H1 (cell line): Measurements from ENCODE around the gene MUC7. TPM values are rescaled to one million over a fixed set of nuclear protein-coding genes. Genes with fewer than 3 reads are reported as not detected.
"Not testable (repeated sequence)": the region's sequence is repeated elsewhere in the genome, so short reads cannot be mapped to it uniquely, and the experiment has no call there.

Experiments used
- CTCF ChIA-PET: fragments of 300-600 bp; sonication (Branson Sonifier 250); formaldehyde crosslinking; loops from one replicate; lab custom pipeline; 2021; ENCODE audit not compliant: partially characterized antibody; lab: Charles Lee
- POLR2A ChIA-PET: fragments of 300-600 bp; sonication (Branson Sonifier 250); formaldehyde crosslinking; loops from one replicate; lab custom pipeline; 2021; ENCODE audit warnings: inconsistent platforms; ENCODE audit not compliant: partially characterized antibody; lab: Charles Lee
- DNase-seq, 2 experiments: peaks; one replicate each; pipeline versions ENCODE4 v3.0.0 to v3.0.0-alpha.2; 2010 to 2022; ENCODE audit warnings: low spot score in 2 of 2, low read depth in 1 of 2, mixed read lengths in 1 of 2
- FAIRE-seq: peaks from 2 replicates; lab custom pipeline; 2011; peaks lifted over from hg19 to GRCh38; lab: Jason Lieb, UNC
- H2AFZ ChIP-seq: 2 replicates; pipeline ENCODE4 v1.8.1; 2012; ENCODE audit warnings: low read length, inconsistent platforms
- H2AK5ac ChIP-seq: 2 replicates; pipeline ENCODE4 v1.6.1; 2013; ENCODE audit warnings: low read depth, low read length
- H2BK120ac ChIP-seq: replicated peaks from 2 replicates; pipeline ENCODE3; 2013; ENCODE audit warnings: low read depth, low read length, inconsistent platforms
- H2BK12ac ChIP-seq: 2 replicates; pipeline ENCODE4 v1.6.1; 2013; ENCODE audit warnings: low read depth, low read length
- H2BK15ac ChIP-seq: 2 replicates; pipeline ENCODE4 v1.6.1; 2013; ENCODE audit warnings: low read length
- H2BK20ac ChIP-seq: 2 replicates; pipeline ENCODE4 v1.6.1; 2013; ENCODE audit warnings: low read length
- H2BK5ac ChIP-seq: 2 replicates; pipeline ENCODE4 v1.6.1; 2013; ENCODE audit warnings: low read depth, low read length
- H3K14ac ChIP-seq: 2 replicates; pipeline ENCODE4 v1.6.1; 2013; ENCODE audit warnings: inconsistent platforms; ENCODE audit not compliant: insufficient read length
- H3K18ac ChIP-seq: 2 replicates; pipeline ENCODE4 v1.6.1; 2013; ENCODE audit warnings: low read length; ENCODE audit errors: extremely low read depth
- H3K23ac ChIP-seq: 2 replicates; pipeline ENCODE4 v1.6.1; 2013; ENCODE audit warnings: inconsistent platforms; ENCODE audit not compliant: insufficient read length
- H3K23me2 ChIP-seq: 2 replicates; pipeline ENCODE4 v1.6.1; 2013; ENCODE audit warnings: low read depth, low read length
- H3K27ac ChIP-seq: 2 replicates; pipeline ENCODE4 v1.6.1; 2011; ENCODE audit warnings: low read depth, low read length, inconsistent platforms
- H3K27me3 ChIP-seq, 4 experiments: replicated peaks in 1 of 4; 1 replicate in 1 of 4; 2 replicates in 3 of 4; pipeline versions ENCODE4 v1.6.1 to v1.8.1; 2011 to 2013; ENCODE audit warnings: low read length in 3 of 4, mild to moderate bottlenecking in 3 of 4, inconsistent platforms in 2 of 4, mixed read lengths in 2 of 4, moderate library complexity in 1 of 4; ENCODE audit not compliant: control insufficient read depth in 3 of 4, insufficient read depth in 3 of 4; ENCODE audit errors: extremely low read depth in 1 of 4
- H3K36me3 ChIP-seq, 4 experiments: 2 replicates each; pipeline versions ENCODE4 v1.6.1 to v1.8.1; 2011 to 2013; ENCODE audit warnings: mild to moderate bottlenecking in 4 of 4, low read length in 3 of 4, moderate library complexity in 2 of 4, control low read depth in 1 of 4, inconsistent platforms in 1 of 4; ENCODE audit not compliant: insufficient read depth in 4 of 4, control insufficient read depth in 2 of 4
- H3K4ac ChIP-seq: replicated peaks from 2 replicates; pipeline ENCODE3; 2013; ENCODE audit warnings: low read length, low read depth, mixed read lengths, inconsistent platforms; ENCODE audit not compliant: insufficient read length
- H3K4me1 ChIP-seq, 4 experiments: replicated peaks in 1 of 4; 1 replicate in 1 of 4; 2 replicates in 3 of 4; pipeline versions ENCODE4 v1.6.1 to v1.8.1; 2011 to 2013; ENCODE audit warnings: low read length in 3 of 4, inconsistent platforms in 2 of 4, mixed read lengths in 1 of 4; ENCODE audit not compliant: insufficient read depth in 4 of 4, control insufficient read depth in 3 of 4
- H3K4me2 ChIP-seq, 2 experiments: 2 replicates each; pipeline versions ENCODE4 v1.6.1 to v1.8.1; 2011 to 2013; ENCODE audit warnings: low read depth in 2 of 2, low read length in 2 of 2, control low read depth in 1 of 2, inconsistent platforms in 1 of 2, mild to moderate bottlenecking in 1 of 2; ENCODE audit not compliant: insufficient read depth in 1 of 2
- H3K4me3 ChIP-seq, 4 experiments: fragments of 200-600, 300-600 bp in 1 of 4; sonication (generic), shearing (Covaris generic), sonication (Bioruptor Twin) in 1 of 4; 2 replicates each; pipeline versions ENCODE4 v1.5.1 to v1.8.1; 2011 to 2016; ENCODE audit warnings: low read length in 4 of 4, low read depth in 3 of 4, control low read depth in 2 of 4, inconsistent platforms in 2 of 4, mild to moderate bottlenecking in 2 of 4, mixed read lengths in 1 of 4, moderate library complexity in 1 of 4; ENCODE audit not compliant: insufficient read depth in 2 of 4; ENCODE audit errors: extremely low read depth in 1 of 4
- H3K56ac ChIP-seq: replicated peaks from 2 replicates; pipeline ENCODE3; 2013; ENCODE audit warnings: low read depth, mild to moderate bottlenecking, mixed read lengths, low read length, inconsistent platforms; ENCODE audit not compliant: insufficient read length
- H3K79me1 ChIP-seq: 2 replicates; pipeline ENCODE4 v1.6.1; 2013; ENCODE audit warnings: low read depth, low read length, control low read depth
- H3K79me2 ChIP-seq, 2 experiments: 2 replicates each; pipeline versions ENCODE4 v1.6.1 to v1.8.1; 2012 to 2013; ENCODE audit warnings: low read length in 2 of 2, mild to moderate bottlenecking in 2 of 2, inconsistent platforms in 1 of 2; ENCODE audit not compliant: insufficient read depth in 2 of 2, control insufficient read depth in 1 of 2
- H3K9ac ChIP-seq, 4 experiments: replicated peaks in 1 of 4; 1 replicate in 1 of 4; 2 replicates in 3 of 4; pipeline versions ENCODE4 v1.6.1 to v1.8.1; 2011 to 2013; ENCODE audit warnings: low read depth in 3 of 4, low read length in 3 of 4, control low read depth in 2 of 4, mild to moderate bottlenecking in 2 of 4, moderate library complexity in 2 of 4, inconsistent platforms in 1 of 4; ENCODE audit errors: extremely low read depth in 1 of 4
- H3K9me3 ChIP-seq, 2 experiments: 2 replicates each; pipeline versions ENCODE4 v1.6.1 to v1.8.1; 2012 to 2013; ENCODE audit warnings: mild to moderate bottlenecking in 2 of 2, moderate library complexity in 2 of 2, control low read depth in 1 of 2, inconsistent platforms in 1 of 2, low read depth in 1 of 2, low read length in 1 of 2, mixed read lengths in 1 of 2; ENCODE audit not compliant: insufficient read depth in 2 of 2
- H4K20me1 ChIP-seq, 2 experiments: replicated peaks in 1 of 2; 2 replicates each; pipeline versions ENCODE3 to v1.8.1; 2011 to 2013; ENCODE audit warnings: inconsistent platforms in 2 of 2, low read length in 2 of 2, mild to moderate bottlenecking in 1 of 2; ENCODE audit not compliant: insufficient read depth in 2 of 2, control insufficient read depth in 1 of 2
- H4K5ac ChIP-seq: 2 replicates; pipeline ENCODE4 v1.6.1; 2013; ENCODE audit warnings: low read length, low read depth, mixed read lengths, inconsistent platforms; ENCODE audit not compliant: insufficient read length
- H4K8ac ChIP-seq: 2 replicates; pipeline ENCODE4 v1.8.0; 2013; ENCODE audit warnings: mild to moderate bottlenecking, moderate library complexity, low read length, inconsistent platforms; ENCODE audit not compliant: insufficient read depth; ENCODE audit errors: extremely low read depth
- H4K91ac ChIP-seq: replicated peaks from 2 replicates; pipeline ENCODE3; 2013; ENCODE audit warnings: low read length, mixed read lengths, inconsistent platforms; ENCODE audit not compliant: insufficient read length
- WGBS, 2 experiments: shearing (Covaris generic) in 1 of 2; methylation state at CpG; one replicate each; pipeline versions ENCODE4 v1.1.6 to v1.1.7; 2013 to 2015; ENCODE audit warnings: low lambda C conversion rate in 2 of 2, mixed read lengths in 2 of 2, inconsistent platforms in 1 of 2, low coverage in 1 of 2, missing lambda C conversion rate in 1 of 2; ENCODE audit not compliant: insufficient replicate concordance in 2 of 2, insufficient coverage in 1 of 2, insufficient read length in 1 of 2; ENCODE audit errors: extremely low coverage in 1 of 2, missing lambda C conversion rate in 1 of 2; 5-methylcytosine and 5-hydroxymethylcytosine counted together
- polyA plus RNA-seq, 7 experiments: library from polyadenylated mRNA; depleted of rRNA in 3 of 7; stranded (reverse) in 5 of 7; unstranded in 2 of 7; fragments of >200 nt in 5 of 7; fragments of 200-250 nt in 2 of 7; gene quantifications; 1 replicate in 5 of 7; 2 replicates in 1 of 7; 4 replicates in 1 of 7; pipeline versions ENCODE4 v1.2.1 to v1.2.3, GENCODE V29; 2011 to 2013; ENCODE audit warnings: missing spikeins in 2 of 7, mixed read lengths in 2 of 7
- total RNA-seq: library from RNA; stranded (reverse); fragmentation: NEBNext Ultra II Directional; extraction: Animal tissue kit (Norgen Biotek cat#: 25700); gene quantifications from 2 replicates; pipeline ENCODE4 v1.2.1, GENCODE V29; 2021

The MUC7 gene
- total and polyA plus RNA-seq, 2 of the 8 experiments (the other 6 are each of a cell fraction or from before 2014, with no cell fraction given): not detected

GRCh38 chr4:70501838-70502237, 29.8 kb downstream of the MUC7 start:
- H2BK12ac ChIP-seq, H4K91ac ChIP-seq, H3K14ac ChIP-seq, H2BK15ac ChIP-seq, FAIRE-seq, H3K36me3 ChIP-seq, H3K27me3 ChIP-seq, H3K18ac ChIP-seq, H3K23ac ChIP-seq, H2BK120ac ChIP-seq, H4K5ac ChIP-seq, H3K9ac ChIP-seq, H2AK5ac ChIP-seq, POLR2A ChIA-PET, H3K79me2 ChIP-seq, H3K4me2 ChIP-seq, H4K20me1 ChIP-seq, H3K56ac ChIP-seq, H3K4me3 ChIP-seq, H4K8ac ChIP-seq, H2BK20ac ChIP-seq, H3K4me1 ChIP-seq, DNase-seq, H3K9me3 ChIP-seq, H2BK5ac ChIP-seq, H3K23me2 ChIP-seq, H3K4ac ChIP-seq, H3K79me1 ChIP-seq, H3K27ac ChIP-seq, H2AFZ ChIP-seq: not testable (repeated sequence)
- CTCF ChIA-PET: interaction anchor here (0.6 to 3.4 kb wide), 2 partner anchors 11 to 186 kb away, joined by 3 to 21 read pairs; no protein-coding TSS in a partner anchor
- WGBS, 2 experiments: 94% methylated on average over 8 of the region's 8 CpGs; no CpG with 5 or more reads in 1 of the 2 experiments
